Activated naive CD8-positive, alpha-beta T cell treated with anti-CD3 and anti-CD28 coated beads, Interleukin-2, amount 10 ng/mL, durations not matched to agents 7 days and 5 days (primary cell): ENCODE results near the gene USP9X. TPM values are rescaled to one million over a fixed set of nuclear protein-coding genes. Genes with fewer than 3 reads are reported as not detected.
"Not testable (repeated sequence)": the region's sequence is repeated elsewhere in the genome, so short reads cannot be mapped to it uniquely, and the experiment has no call there.

Source experiments
- ATAC-seq: fragments of 150-1000 bp; cut with Tn5 transposase; one replicate; pipeline ENCODE4 v1.10.0; 2021; ENCODE audit warnings: low read depth, moderate library complexity
- POLR2A ChIA-PET: fragments of 350-600 bp; sonication (Branson Sonifier 250); formaldehyde crosslinking; loops from one replicate; lab custom pipeline; 2021; ENCODE audit warnings: antibody characterized with exemption; lab: Charles Lee
- DNase-seq: peaks from one replicate; pipeline ENCODE4 v3.0.0; 2021
- H3K27ac Mint-ChIP-seq: one replicate; pipeline ENCODE4 v1.8.0; 2022; ENCODE audit warnings: mild to moderate bottlenecking, mixed read lengths
- H3K27me3 Mint-ChIP-seq: one replicate; pipeline ENCODE4 v1.8.0; 2022; ENCODE audit warnings: mild to moderate bottlenecking, moderate library complexity, mixed read lengths
- H3K36me3 Mint-ChIP-seq: one replicate; pipeline ENCODE4 v1.8.0; 2021; ENCODE audit warnings: mild to moderate bottlenecking, mixed read lengths
- H3K4me1 Mint-ChIP-seq: one replicate; pipeline ENCODE4 v1.8.0; 2021; ENCODE audit warnings: mixed read lengths
- H3K4me3 Mint-ChIP-seq: one replicate; pipeline ENCODE4 v1.8.0; 2022; ENCODE audit warnings: mild to moderate bottlenecking, moderate library complexity, mixed read lengths
- H3K9me3 Mint-ChIP-seq: one replicate; pipeline ENCODE4 v1.8.0; 2021; ENCODE audit warnings: mixed read lengths
- total RNA-seq, 2 experiments: library from RNA; stranded (reverse); gene quantifications; one replicate each; pipeline ENCODE4 v1.2.3, GENCODE V29; 2021

USP9X gene
- total RNA-seq, 2 experiments from 2014 or later = 56.9 to 65.7 TPM

DNA sequence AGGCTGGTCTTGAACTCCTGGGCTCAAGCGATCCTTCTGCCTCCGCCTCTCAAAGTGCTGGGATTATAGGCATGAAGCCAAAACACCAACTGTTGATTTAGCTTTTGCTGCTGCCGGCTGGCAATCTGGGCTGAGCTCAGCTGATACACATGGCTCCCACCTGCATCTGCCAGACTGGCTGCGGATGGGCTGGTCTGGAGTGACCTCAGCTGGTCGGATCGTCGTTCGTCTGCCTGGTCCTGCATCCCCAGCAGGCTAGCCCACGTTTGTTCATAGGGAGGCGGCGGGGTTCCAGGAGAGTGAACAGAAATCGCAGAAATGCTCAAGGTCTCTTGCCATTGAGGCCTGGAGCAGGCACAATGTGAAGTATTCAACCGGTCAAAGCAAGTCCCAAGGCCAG is 174.3 kb downstream of the USP9X start:
- Mint-ChIP-seq H3K27ac (no peak overlapping the region), H3K4me3 (no peak overlapping the region), H3K27me3 (peaks cover 5% of the 10 kb centered on the region), H3K4me1 (no peaks in the 10 kb centered on the region), H3K36me3 (no peaks in the 10 kb centered on the region), H3K9me3 (no peaks in the 10 kb centered on the region)
- no peak for ATAC-seq
- no peak for DNase-seq
- POLR2A ChIA-PET = no interaction called here

DNA sequence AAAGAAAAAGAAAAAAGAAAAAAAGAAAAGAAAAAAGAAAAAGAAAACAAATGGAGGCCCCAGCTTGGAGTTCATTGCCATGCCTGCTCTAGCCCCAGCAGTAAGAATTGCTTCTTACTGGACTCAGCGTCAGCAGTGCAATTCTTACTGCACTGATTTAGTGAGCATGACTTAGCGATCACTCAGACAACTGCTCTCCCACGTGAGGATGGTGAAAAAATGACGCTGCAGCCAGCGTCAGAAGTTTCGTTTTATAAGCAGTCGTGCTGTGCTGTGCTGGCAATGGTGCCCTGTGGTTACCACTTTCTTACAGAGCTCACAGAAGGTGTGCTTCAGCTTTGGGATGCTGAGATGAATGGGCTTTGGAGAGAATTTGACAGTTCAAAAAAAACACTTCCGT is 180.4 kb downstream of the USP9X start:
- Mint-ChIP-seq H3K27ac (no peak overlapping the region), H3K27me3 (no peaks in the 10 kb centered on the region), H3K4me1 (no peaks in the 10 kb centered on the region), H3K9me3 (no peaks in the 10 kb centered on the region), H3K36me3 (no peaks in the 10 kb centered on the region), H3K4me3 (peak overlapping the region; percentile 44)
- ATAC-seq = peak; percentile 88
- DNase-seq = peak; percentile 27
- POLR2A ChIA-PET = no interaction called here

DNA sequence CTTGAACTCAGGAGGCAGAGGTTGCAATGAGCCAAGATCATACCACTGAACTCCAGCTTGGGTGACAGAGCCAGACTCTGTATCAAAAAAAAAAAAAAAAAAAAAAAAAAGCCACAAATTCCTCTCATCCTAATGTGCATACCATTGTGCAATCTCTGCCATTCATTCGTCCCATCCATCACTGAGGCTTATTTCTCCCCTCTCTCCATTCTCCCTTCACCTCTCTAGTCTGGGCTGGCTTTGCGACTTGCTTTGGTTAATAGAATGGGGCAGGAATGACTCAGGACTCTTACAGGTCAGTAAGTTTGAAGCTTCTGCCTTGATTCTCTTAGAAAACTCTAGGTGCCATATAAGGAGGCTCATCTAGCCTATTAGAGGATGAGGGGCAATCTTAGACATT is 188.4 kb downstream of the USP9X start:
- ATAC-seq (no peak), DNase-seq (no peak)
- POLR2A ChIA-PET = no interaction called here
- H3K36me3 Mint-ChIP-seq = no peaks in the 10 kb centered on the region
- peaks cover 3% of the 10 kb centered on the region for H3K27me3 Mint-ChIP-seq
- peak overlapping the region; percentile 8 for H3K27ac Mint-ChIP-seq
- peaks cover 2% of the 10 kb centered on the region for H3K4me1 Mint-ChIP-seq
- no peak overlapping the region for H3K4me3 Mint-ChIP-seq
- H3K9me3 Mint-ChIP-seq = no peaks in the 10 kb centered on the region

- H3K9me3 Mint-ChIP-seq = no peaks in the 10 kb centered on the region
- peaks cover 3% of the 10 kb centered on the region for H3K27me3 Mint-ChIP-seq
- ATAC-seq (peak; percentile 66), DNase-seq (peak; percentile 64)
- peak overlapping the region; percentile 86 for H3K27ac Mint-ChIP-seq
- H3K4me3 Mint-ChIP-seq = peak overlapping the region; percentile 78
- H3K4me1 Mint-ChIP-seq = peaks cover 2% of the 10 kb centered on the region
- no peaks in the 10 kb centered on the region for H3K36me3 Mint-ChIP-seq
- POLR2A ChIA-PET = interaction anchor here (0.7 to 1.1 kb wide), 3 partner anchors 57 to 167 kb away, joined by 3 to 4 read pairs (median 3); no protein-coding TSS in a partner anchor
Observed at GRCh38 chrX:41275661-41276609, 190.7 kb downstream of the USP9X start.

DNA sequence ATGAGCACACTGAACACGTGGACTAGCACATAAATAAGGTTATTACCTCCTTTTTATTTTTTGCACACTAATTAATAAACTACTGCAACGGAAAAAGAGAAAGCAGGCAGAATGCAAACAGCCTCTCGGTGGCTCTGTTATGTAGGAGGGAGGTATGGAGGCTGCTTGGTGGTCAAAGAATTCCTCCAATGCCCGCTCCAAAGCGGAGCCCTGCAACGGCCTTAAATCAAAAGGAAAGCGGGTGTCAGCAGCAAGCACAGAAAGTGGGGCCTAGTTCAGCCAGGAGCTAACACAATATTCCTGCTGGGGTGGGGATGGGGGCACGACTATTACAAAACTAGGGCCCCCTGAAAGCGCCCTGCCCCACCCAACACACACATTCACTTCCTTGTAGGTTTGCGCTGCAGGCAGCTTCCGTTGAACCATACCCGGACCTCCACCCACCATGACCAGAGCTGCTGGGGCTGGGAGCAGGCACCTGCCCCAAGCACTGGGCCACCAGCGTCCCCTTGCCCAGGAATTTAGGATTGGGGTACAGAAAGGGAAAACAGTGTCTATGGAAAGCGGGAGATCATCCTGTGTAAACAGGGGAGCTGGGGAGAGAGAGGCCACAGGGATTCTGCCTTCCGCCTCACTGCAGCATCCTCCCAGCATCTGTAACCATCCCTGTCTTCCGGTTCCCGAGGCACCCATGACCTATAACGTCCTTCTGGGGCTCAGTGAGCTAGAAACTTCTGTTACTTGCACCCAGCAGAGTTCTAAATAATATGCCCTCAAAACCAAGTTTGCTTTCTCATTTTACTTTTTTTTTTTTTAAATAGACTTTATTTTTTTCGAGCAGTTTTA is 191.6 kb downstream of the USP9X start:
- no peaks in the 10 kb centered on the region for H3K36me3 Mint-ChIP-seq
- POLR2A ChIA-PET = interaction anchor here (0.7 to 1.3 kb wide), 4 partner anchors 57 to 1550 kb away, joined by 4 to 8 read pairs (median 5); partner anchors contain the start of gene DDX3X
- peak overlapping the region; percentile 77 for H3K27ac Mint-ChIP-seq
- H3K27me3 Mint-ChIP-seq = peaks cover 3% of the 10 kb centered on the region
- H3K9me3 Mint-ChIP-seq = no peaks in the 10 kb centered on the region
- peak; percentile 38 for ATAC-seq
- peaks cover 2% of the 10 kb centered on the region for H3K4me1 Mint-ChIP-seq
- peak; percentile 38 for DNase-seq
- H3K4me3 Mint-ChIP-seq = peak overlapping the region; percentile 78

GRCh38 chrX:41282307-41282706 is 197.1 kb downstream of the USP9X start:
- DNase-seq, H3K9me3 Mint-ChIP-seq, ATAC-seq, H3K4me1 Mint-ChIP-seq, H3K27me3 Mint-ChIP-seq, H3K36me3 Mint-ChIP-seq, POLR2A ChIA-PET, H3K27ac Mint-ChIP-seq, H3K4me3 Mint-ChIP-seq: not testable (repeated sequence)

DNA sequence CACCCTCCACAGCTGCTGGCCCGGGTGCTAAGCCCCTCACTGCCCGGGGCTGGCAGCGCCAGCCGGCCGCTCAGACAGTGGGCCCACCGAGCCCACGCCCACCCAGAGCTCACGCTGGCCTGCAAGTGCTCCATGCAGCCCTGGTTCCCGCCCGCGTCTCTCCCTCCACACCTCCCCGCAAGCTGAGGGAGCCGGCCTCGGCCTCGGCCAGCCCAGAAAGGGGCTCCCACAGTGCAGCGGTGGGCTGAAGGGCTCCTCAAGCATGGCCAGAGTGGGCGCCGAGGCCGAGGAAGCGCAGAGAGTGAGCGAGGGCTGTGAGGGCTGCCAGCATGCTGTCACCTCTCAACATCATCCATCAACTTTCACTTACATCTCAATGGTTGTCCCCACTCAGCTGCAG is 200.7 kb downstream of the USP9X start:
- POLR2A ChIA-PET, H3K4me1 Mint-ChIP-seq, DNase-seq, H3K9me3 Mint-ChIP-seq, H3K36me3 Mint-ChIP-seq, ATAC-seq, H3K4me3 Mint-ChIP-seq, H3K27ac Mint-ChIP-seq, H3K27me3 Mint-ChIP-seq: not testable (repeated sequence)

Other genes with a start within 250 kb of the USP9X start
- gene DDX3X, start 248.7 kb downstream of the USP9X start, total RNA-seq = 100 to 1,000 TPM; 213 to 225 TPM